GM18873 (cell line): ENCODE measurements around the gene SYMPK.
"Not testable (repeated sequence)": the region's sequence is repeated elsewhere in the genome, so short reads cannot be mapped to it uniquely, and the experiment has no call there.

Source experiments
- ATAC-seq: cut with Tn5 transposase; IDR thresholded peaks from one replicate; pipeline ENCODE4 v1.9.1; 2021; ENCODE audit warnings: mild to moderate bottlenecking, moderate library complexity, moderate number of reproducible peaks; ENCODE audit not compliant: unreplicated experiment, low FRiP score

SYMPK gene

GRCh38 chr19:45862564-45863334, at the start of gene SYMPK:
Gene SYMPK, minus strand, starts transcription at chr19:45863147. Its CDS starts 8,652 bp downstream, at chr19:45854495.
- ATAC-seq, result peak; percentile 88

- no peak for ATAC-seq
Measured at GRCh38 chr19:45911291-45911690, 48.3 kb upstream of the SYMPK start.

GRCh38 chr19:45908956-45909355, 46.0 kb upstream of the SYMPK start:
- no peak for ATAC-seq

- no peak for ATAC-seq
Measured at GRCh38 chr19:45906221-45906620, 43.3 kb upstream of the SYMPK start.

GRCh38 chr19:45905011-45905410, 42.1 kb upstream of the SYMPK start:
- no peak for ATAC-seq

GRCh38 chr19:45902651-45903625, 40.0 kb upstream of the SYMPK start:
- peak; percentile 88 for ATAC-seq

- no peak for ATAC-seq
Measured at GRCh38 chr19:45901912-45902650, 39.1 kb upstream of the SYMPK start, which contains the start of gene MYPOP. Gene MYPOP, minus strand, starts transcription at chr19:45902613. Its CDS starts 840 bp downstream, at chr19:45901773.

- ATAC-seq, result no peak
Measured at GRCh38 chr19:45901432-45901911, 38.5 kb upstream of the SYMPK start.

- ATAC-seq, result no peak
Measured at GRCh38 chr19:45900738-45901431, 37.9 kb upstream of the SYMPK start.

GRCh38 chr19:45899919-45900589, 37.1 kb upstream of the SYMPK start:
- no peak for ATAC-seq

GRCh38 chr19:45899253-45899652, 36.3 kb upstream of the SYMPK start:
- ATAC-seq, result no peak

- ATAC-seq, result no peak
Measured at GRCh38 chr19:45897261-45897812, 34.4 kb upstream of the SYMPK start.

GRCh38 chr19:45895983-45896599, 33.1 kb upstream of the SYMPK start:
- ATAC-seq, result not testable (repeated sequence)

- ATAC-seq, result no peak
Measured at GRCh38 chr19:45895519-45895972, 32.6 kb upstream of the SYMPK start.

GRCh38 chr19:45890877-45891276, 27.9 kb upstream of the SYMPK start:
- ATAC-seq, result no peak

GRCh38 chr19:45889210-45889885, 26.4 kb upstream of the SYMPK start:
- no peak for ATAC-seq

GRCh38 chr19:45887200-45887710, 24.3 kb upstream of the SYMPK start:
- no peak for ATAC-seq
